Smooth muscle cell (in vitro differentiated cells): ENCODE measurements around the gene APOM. TPM values are rescaled to one million over a fixed set of nuclear protein-coding genes. Genes with fewer than 3 reads are reported as not detected.

Source experiments
- DNase-seq: peaks from one replicate; lab custom pipeline; 2025; ENCODE audit not compliant: unreplicated experiment; lab: John Stamatoyannopoulos, UW
- H2AFZ ChIP-seq: fragments of 200-600 bp; sonication (generic); 2 replicates; pipeline ENCODE4 v1.6.0; 2016; ENCODE audit warnings: antibody characterized with exemption, low read depth, mild to moderate bottlenecking
- H3F3A ChIP-seq: fragments of 200-600 bp; sonication (generic); 2 replicates; pipeline ENCODE4 v1.6.0; 2017; ENCODE audit warnings: antibody characterized with exemption, low read depth
- H3K27ac ChIP-seq: fragments of 200-600 bp; sonication (generic); 2 replicates; pipeline ENCODE4 v1.5.1; 2016; ENCODE audit warnings: low read depth, mild to moderate bottlenecking
- H3K27me3 ChIP-seq: fragments of 200-600 bp; sonication (generic); 2 replicates; pipeline ENCODE4 v1.6.1; 2016; ENCODE audit warnings: low read depth, mild to moderate bottlenecking
- H3K36me3 ChIP-seq: fragments of 200-600 bp; sonication (generic); 2 replicates; pipeline ENCODE4 v1.5.1; 2016; ENCODE audit warnings: low read depth
- H3K4me1 ChIP-seq: fragments of 200-600 bp; sonication (generic); 2 replicates; pipeline ENCODE4 v1.5.1; 2016; ENCODE audit warnings: low read depth
- H3K4me2 ChIP-seq: fragments of 200-600 bp; sonication (generic); 2 replicates; pipeline ENCODE4 v1.6.0; 2016; ENCODE audit warnings: mild to moderate bottlenecking
- H3K4me3 ChIP-seq: fragments of 200-600 bp; sonication (generic); 2 replicates; pipeline ENCODE4 v1.5.1; 2016; ENCODE audit warnings: mild to moderate bottlenecking
- H3K79me2 ChIP-seq: fragments of 200-600 bp; sonication (generic); 2 replicates; pipeline ENCODE4 v1.6.0; 2016; ENCODE audit warnings: low read depth, mild to moderate bottlenecking
- H3K9ac ChIP-seq: fragments of 200-600 bp; sonication (generic); 2 replicates; pipeline ENCODE4 v1.6.0; 2016; ENCODE audit warnings: low read depth
- H3K9me3 ChIP-seq: fragments of 200-600 bp; sonication (generic); replicated peaks from 2 replicates; pipeline ENCODE4 v1.5.1; 2016; ENCODE audit warnings: low read depth
- H4K20me1 ChIP-seq: fragments of 200-600 bp; sonication (generic); 2 replicates; pipeline ENCODE4 v1.6.0; 2016; ENCODE audit warnings: low read depth
- CTCF ChIP-seq: fragments of 200-600 bp; sonication (generic); IDR thresholded peaks from 2 replicates; pipeline ENCODE4 v1.5.1; 2017; ENCODE audit warnings: borderline replicate concordance, mild to moderate bottlenecking, antibody characterized with exemption; ENCODE audit not compliant: insufficient read depth, poor library complexity, severe bottlenecking
- WGBS: methylation state at CpG from one replicate; pipeline ENCODE4 v1.1.7; 2016; ENCODE audit warnings: low lambda C conversion rate; 5-methylcytosine and 5-hydroxymethylcytosine counted together
- polyA plus RNA-seq: library from polyadenylated mRNA; unstranded; fragments of >200 nt; fragmentation: Nextera tagmentation; extraction: Ambion mirVana; gene quantifications from 2 replicates; pipeline ENCODE4 v1.2.1, GENCODE V29; 2016
- total RNA-seq: library from RNA; depleted of rRNA; stranded (reverse); fragments of >200 nt; gene quantifications from 2 replicates; pipeline ENCODE4 v1.2.3, GENCODE V29; 2014

APOM gene
- total and polyA plus RNA-seq, 2 experiments from 2014 or later = 2.3 to 2.7 TPM

DNA sequence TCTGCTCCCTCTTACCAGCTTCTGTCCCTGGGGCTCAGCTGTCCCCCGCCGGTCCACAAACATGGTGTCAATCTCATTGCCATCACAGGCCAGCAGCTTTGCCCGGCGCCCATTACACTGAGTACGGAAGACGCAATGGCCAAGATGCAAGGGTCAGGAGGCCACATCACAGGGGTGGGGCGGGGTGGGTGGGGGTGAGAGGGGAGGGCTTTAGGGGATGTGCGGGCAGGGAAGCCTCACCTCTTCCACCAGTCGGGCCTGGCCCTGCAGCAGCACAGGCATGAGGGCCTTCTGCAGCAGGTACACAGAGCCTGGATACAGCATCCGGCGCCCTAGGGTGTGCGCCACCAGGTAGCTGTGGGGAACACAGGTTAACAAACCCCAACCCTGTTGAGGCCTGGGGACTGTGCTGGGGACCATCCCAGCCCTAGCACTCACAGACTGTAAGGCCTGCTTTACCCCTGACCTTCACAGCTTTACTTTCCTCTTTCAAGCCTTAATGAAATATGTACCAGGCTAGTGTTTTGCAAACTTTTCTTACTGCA lies 35.9 kb downstream of the APOM start:
- no peak for DNase-seq
- no peak for TF ChIP-seq CTCF
- Histone ChIP-seq H3K9ac (no peak overlapping the region), H3K27me3 (no peaks in the 10 kb centered on the region), H3K4me3 (no peak overlapping the region), H3K9me3 (no peaks in the 10 kb centered on the region), H3K4me2 (no peak overlapping the region), H3K27ac (no peak overlapping the region), H3K4me1 (no peaks in the 10 kb centered on the region), H2AFZ (no peak overlapping the region), H3K36me3 (no peaks in the 10 kb centered on the region), H3K79me2 (no peaks in the 10 kb centered on the region), H4K20me1 (no peaks in the 10 kb centered on the region), H3F3A (no peaks in the 10 kb centered on the region)
- 96% methylated on average over 12 of the region's 12 CpGs for WGBS

GRCh38 chr6:31692353-31692752 lies 36.7 kb downstream of the APOM start:
- Histone ChIP-seq H3K4me1 (no peaks in the 10 kb centered on the region), H3F3A (no peaks in the 10 kb centered on the region), H3K9ac (no peak overlapping the region), H2AFZ (no peak overlapping the region), H3K36me3 (no peaks in the 10 kb centered on the region), H3K27ac (no peak overlapping the region), H3K79me2 (no peaks in the 10 kb centered on the region), H3K27me3 (no peaks in the 10 kb centered on the region), H3K9me3 (no peaks in the 10 kb centered on the region), H3K4me2 (no peak overlapping the region), H4K20me1 (no peaks in the 10 kb centered on the region), H3K4me3 (no peak overlapping the region)
- 92% methylated on average over 4 of the region's 4 CpGs for WGBS
- no peak for DNase-seq
- no peak for TF ChIP-seq CTCF

DNA sequence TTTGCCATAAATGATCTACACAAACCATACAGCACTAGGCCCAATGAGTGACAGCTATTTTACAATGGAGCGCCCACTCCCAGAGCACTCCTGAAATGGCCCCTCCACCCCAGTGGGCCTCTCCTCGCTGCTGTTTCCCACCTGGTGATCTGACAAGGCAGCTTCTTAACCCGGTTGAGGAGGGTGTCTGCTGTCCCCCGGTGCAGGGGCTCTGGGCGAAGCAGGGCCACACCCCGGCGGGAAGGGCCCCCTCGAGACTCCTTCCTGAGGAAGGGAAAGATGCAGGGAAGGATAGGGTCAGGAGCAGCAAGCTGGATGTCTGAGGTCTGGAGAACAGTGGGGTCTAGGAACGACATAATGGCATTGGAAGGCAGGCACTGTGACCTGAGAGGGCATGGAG lies 37.2 kb downstream of the APOM start:
- no peaks in the 10 kb centered on the region for H3K4me1 ChIP-seq
- H3K36me3 ChIP-seq = no peaks in the 10 kb centered on the region
- H3K79me2 ChIP-seq = no peaks in the 10 kb centered on the region
- no peaks in the 10 kb centered on the region for H3F3A ChIP-seq
- H4K20me1 ChIP-seq = no peaks in the 10 kb centered on the region
- H3K4me2 ChIP-seq = no peak overlapping the region
- no peak for TF ChIP-seq CTCF
- H3K27me3 ChIP-seq = no peaks in the 10 kb centered on the region
- H2AFZ ChIP-seq = no peak overlapping the region
- WGBS = 98% methylated on average over 9 of the region's 9 CpGs
- H3K27ac ChIP-seq = no peak overlapping the region
- no peak for DNase-seq
- no peak overlapping the region for H3K4me3 ChIP-seq
- no peak overlapping the region for H3K9ac ChIP-seq
- no peaks in the 10 kb centered on the region for H3K9me3 ChIP-seq

DNA sequence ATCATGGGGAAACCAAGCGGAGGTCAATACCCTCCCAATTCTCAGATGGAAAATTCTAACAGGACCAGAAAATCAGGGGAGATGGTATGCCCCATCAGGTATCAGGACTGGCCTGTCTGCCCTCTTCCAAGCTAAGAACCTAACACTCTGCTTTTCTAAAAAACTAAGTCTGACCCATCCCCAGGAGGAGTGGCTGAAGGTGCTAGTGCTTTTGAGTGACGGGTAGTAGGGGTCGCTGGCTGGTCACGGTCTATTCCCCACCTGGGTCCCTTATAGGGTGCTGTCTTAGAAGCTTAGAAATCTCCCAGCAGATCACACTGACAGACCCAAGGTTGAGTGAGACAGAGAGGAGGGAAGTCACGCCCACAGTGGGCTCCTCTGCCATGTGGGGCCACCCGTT lies 37.8 kb downstream of the APOM start:
- no peaks in the 10 kb centered on the region for H3K36me3 ChIP-seq
- TF ChIP-seq CTCF = no peak
- no peak overlapping the region for H3K4me3 ChIP-seq
- H3F3A ChIP-seq = no peaks in the 10 kb centered on the region
- no peaks in the 10 kb centered on the region for H3K27me3 ChIP-seq
- no peaks in the 10 kb centered on the region for H3K4me1 ChIP-seq
- over 99% methylated on average over 6 of the region's 6 CpGs for WGBS
- no peak overlapping the region for H3K9ac ChIP-seq
- no peak for DNase-seq
- H3K27ac ChIP-seq = no peak overlapping the region
- H4K20me1 ChIP-seq = no peaks in the 10 kb centered on the region
- H3K79me2 ChIP-seq = no peaks in the 10 kb centered on the region
- no peak overlapping the region for H2AFZ ChIP-seq
- no peak overlapping the region for H3K4me2 ChIP-seq
- H3K9me3 ChIP-seq = no peaks in the 10 kb centered on the region
